Measurements from ENCODE around the gene PWWP2B.

PWWP2B gene

DNA sequence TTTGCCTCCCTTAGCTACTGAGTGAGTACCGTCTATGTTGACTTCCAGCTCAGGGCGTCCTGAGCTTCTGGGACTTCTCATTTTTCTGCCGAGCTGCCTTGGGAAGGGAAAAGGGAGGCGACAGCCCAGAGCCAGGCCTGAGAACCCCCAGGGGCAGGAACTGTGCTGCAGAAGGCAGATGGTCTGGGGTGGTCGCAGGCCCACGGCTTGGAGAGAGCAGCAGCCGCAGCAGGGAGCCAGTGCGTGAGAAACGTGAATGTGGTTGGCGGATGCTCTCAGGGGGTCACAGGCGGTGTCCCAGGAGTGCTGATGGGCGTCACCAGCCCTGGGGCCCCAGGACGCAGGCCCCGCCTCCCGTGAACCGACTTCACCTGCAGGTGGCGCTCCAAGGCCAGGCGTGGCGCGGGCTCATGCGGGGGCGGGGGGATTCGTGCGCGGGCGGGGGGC lies 9.2 kb upstream of the PWWP2B start:
- Mint-ChIP-seq H3K4me1 (peaks cover 3% of the 10 kb centered on the region), H3K9me3 (peaks cover 8% of the 10 kb centered on the region), H3K27me3 (no peaks in the 10 kb centered on the region), H3K36me3 (ENCODE audit: insufficient read depth) (peaks cover 6% of the 10 kb centered on the region), H3K27ac (ENCODE audit: low read depth) (peak overlapping the region; percentile 44), H3K4me3 (peak overlapping the region; percentile 50)
- DNase-seq (ENCODE audit: low spot score in 2 of 2) = peak; percentile 63 to 82
- ATAC-seq (replicated peaks; ENCODE audit: extremely low read depth, poor library complexity, severe bottlenecking) = peak; percentile 71

DNA sequence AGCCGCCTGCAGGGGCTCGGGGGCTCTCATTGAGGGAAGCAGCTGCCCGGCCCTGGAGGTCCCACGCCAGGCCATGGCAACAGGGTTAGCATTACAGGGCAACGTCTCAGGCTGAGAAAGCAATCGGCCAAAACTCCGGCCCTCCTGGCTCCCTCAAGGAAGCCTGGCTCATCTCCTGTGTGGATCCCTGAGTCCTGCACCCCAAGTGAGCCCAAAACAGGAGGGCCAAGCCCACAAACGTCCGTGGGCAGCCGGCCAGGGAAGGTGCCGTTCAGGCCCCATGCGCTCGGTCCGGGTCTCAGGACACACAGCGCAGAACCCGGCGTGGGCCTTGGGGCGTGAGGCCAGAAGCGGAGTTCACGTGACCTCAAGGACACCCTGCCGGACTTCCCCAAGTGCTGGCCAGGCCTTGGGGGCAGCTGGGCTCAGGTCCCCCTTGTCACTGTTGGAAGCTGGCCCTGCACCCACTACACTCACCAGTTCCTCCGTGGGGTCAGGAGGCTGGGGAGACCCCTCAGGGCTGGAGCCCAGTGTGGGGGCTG lies 8.0 kb upstream of the PWWP2B start:
- Mint-ChIP-seq H3K4me1 (no peaks in the 10 kb centered on the region), H3K36me3 (ENCODE audit: insufficient read depth) (peaks cover 8% of the 10 kb centered on the region), H3K27ac (ENCODE audit: low read depth) (peak overlapping the region; percentile 32), H3K27me3 (no peaks in the 10 kb centered on the region), H3K4me3 (peak overlapping the region; percentile 19), H3K9me3 (peaks cover 8% of the 10 kb centered on the region)
- ATAC-seq (replicated peaks; ENCODE audit: extremely low read depth, poor library complexity, severe bottlenecking) (no peak), DNase-seq (ENCODE audit: low spot score in 2 of 2) (no peak)

DNA sequence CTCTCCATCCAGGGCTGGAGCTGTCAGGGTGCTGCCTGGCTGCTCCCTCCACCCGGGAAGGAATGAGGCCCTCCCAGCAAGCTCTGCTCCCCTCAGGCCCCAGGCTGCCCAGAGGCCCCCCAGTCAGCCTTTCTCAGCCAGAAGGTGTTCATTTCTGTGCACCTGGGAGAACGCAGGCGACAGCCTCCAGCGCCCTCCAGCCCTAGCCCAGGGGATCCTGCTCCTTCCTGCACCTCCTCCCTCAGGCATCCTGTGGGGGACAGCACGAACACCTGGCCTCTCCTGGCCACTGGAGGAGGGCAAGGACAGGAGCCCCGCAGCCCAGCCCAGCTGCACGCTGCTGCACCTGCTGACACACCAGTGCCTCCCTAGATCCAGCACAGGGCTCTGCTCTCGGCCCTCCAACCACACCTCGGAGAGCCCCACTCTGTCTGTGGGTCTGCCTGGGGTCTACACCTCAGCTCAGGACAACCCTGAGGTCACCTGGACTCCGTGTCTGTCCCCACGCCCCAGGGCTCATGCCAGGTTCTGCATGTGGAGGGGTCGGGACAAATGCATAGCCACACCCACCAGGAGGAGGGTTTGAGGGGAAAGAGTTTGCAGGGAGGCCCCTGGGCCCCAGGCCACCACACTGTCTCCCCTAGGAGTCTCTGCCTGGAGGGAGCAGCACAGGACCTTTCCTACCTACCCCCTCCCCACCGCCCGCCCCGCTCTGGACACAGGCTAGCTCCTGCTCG lies 7.4 kb upstream of the PWWP2B start:
- Mint-ChIP-seq H3K36me3 (ENCODE audit: insufficient read depth) (peaks cover 6% of the 10 kb centered on the region), H3K4me1 (no peaks in the 10 kb centered on the region), H3K9me3 (peaks cover 8% of the 10 kb centered on the region), H3K27me3 (no peaks in the 10 kb centered on the region), H3K4me3 (peak overlapping the region; percentile 19), H3K27ac (ENCODE audit: low read depth) (peak overlapping the region; percentile 32)
- ATAC-seq (replicated peaks; ENCODE audit: extremely low read depth, poor library complexity, severe bottlenecking) = no peak
- no peak for DNase-seq (ENCODE audit: low spot score in 2 of 2)

DNA sequence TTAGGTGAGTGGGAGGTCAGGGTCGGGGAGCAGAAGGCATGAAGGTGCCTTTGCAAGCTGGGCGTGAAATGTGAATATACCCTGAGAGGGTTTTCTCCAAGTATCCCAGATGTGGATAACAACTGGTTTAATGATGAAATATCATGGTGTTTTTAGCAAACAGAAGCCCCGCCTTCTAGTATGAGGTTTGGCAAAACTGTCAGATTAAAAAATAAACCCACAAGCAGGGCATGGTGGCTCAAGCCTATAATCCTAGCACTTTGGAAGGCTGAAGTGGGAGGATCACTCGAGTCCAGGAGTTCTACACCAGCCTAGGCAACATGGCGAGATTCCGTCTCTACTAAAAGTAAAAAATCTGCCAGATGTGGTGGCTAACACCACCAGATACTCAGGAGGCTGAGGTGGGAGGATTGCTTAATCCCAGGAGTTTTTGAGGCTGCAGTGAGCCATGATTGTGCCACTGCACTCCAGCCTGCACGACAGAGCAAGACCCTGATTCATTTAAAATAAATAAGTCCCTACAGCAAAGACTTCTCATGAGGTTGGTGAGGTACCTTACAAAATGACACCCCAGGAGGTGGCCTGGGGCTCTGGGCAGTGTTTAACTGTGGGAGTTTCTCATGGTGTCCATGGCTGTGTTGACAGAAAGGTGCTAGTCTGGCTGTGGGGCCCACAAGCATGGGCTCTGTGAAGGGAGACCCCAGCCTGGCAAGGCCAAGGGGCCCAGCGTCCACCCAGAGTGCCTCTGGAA lies 6.7 kb upstream of the PWWP2B start:
- no peak overlapping the region for H3K27ac Mint-ChIP-seq (ENCODE audit: low read depth)

DNA sequence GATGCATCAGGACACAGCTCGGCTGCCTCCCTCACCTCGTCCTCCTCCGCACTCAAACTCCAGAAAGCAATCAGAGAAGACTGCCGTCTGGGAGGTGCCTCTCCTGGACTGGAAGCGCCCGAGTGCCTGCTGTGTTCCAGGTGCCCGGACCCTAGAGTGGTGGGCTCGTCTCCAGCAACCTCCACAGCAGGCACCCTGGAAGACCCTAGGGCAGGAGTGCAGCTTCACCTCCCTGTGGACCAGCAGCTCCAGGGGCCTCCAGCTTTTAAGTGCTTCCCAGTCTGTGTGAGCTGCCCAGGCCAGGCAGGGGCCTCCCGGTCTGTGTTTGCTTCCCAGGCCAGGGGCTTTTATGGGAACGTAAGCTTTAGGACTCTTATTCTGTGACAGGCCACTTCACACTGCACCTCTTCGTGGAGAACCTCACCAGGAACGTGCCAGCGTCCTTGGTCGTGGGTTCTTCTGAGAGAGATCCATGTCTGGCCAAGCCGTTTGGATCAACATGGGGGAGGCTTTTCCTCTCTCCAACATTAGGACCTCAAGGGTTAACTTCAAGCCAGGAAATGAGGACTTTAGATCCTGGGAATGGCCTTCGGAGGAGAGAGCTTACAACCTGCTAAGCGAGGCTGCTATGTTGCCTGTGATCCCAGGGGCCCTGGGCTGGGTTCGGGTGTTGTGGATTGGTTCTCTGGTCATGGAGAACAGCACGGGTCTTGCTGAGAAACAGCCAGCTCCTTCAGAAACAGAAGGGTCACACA lies 5.9 kb upstream of the PWWP2B start:
- H3K36me3 Mint-ChIP-seq (ENCODE audit: insufficient read depth) = peaks cover 6% of the 10 kb centered on the region
- H3K27ac Mint-ChIP-seq (ENCODE audit: low read depth) = no peak overlapping the region
- ATAC-seq (replicated peaks; ENCODE audit: extremely low read depth, poor library complexity, severe bottlenecking) = no peak
- no peak overlapping the region for H3K4me3 Mint-ChIP-seq
- peaks cover 8% of the 10 kb centered on the region for H3K9me3 Mint-ChIP-seq
- H3K4me1 Mint-ChIP-seq = no peaks in the 10 kb centered on the region
- no peaks in the 10 kb centered on the region for H3K27me3 Mint-ChIP-seq
- DNase-seq (ENCODE audit: low spot score in 2 of 2) = no peak

More for the DNA sequence above, 6.7 kb upstream of the PWWP2B start:
- Mint-ChIP-seq H3K4me3 (no peak overlapping the region), H3K36me3 (ENCODE audit: insufficient read depth) (peaks cover 6% of the 10 kb centered on the region), H3K27me3 (no peaks in the 10 kb centered on the region), H3K4me1 (no peaks in the 10 kb centered on the region), H3K9me3 (peaks cover 8% of the 10 kb centered on the region)
- ATAC-seq (replicated peaks; ENCODE audit: extremely low read depth, poor library complexity, severe bottlenecking) (no peak), DNase-seq (ENCODE audit: low spot score in 2 of 2) (no peak)

DNA sequence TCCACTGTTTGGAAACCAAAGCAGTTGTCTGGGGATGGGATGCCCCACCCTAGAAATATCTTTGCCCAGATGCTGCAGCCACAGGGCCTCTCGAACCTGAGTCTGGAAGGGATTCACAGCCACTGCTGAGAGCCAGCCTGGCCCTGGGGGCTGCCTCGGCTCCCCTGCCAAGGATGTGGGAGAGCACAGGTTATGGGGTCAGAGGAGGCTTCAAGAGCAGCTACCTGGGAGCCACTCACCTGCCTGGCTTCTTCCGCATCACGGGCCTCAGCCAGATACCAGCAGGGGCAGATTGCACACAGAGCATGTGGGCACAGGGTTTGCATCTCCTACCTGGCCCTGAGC lies 5.4 kb upstream of the PWWP2B start:
- DNase-seq (ENCODE audit: low spot score in 2 of 2) = no peak
- peaks cover 8% of the 10 kb centered on the region for H3K9me3 Mint-ChIP-seq
- peak overlapping the region; percentile 6 for H3K27ac Mint-ChIP-seq (ENCODE audit: low read depth)
- no peak for ATAC-seq (replicated peaks; ENCODE audit: extremely low read depth, poor library complexity, severe bottlenecking)
- peaks cover 6% of the 10 kb centered on the region for H3K36me3 Mint-ChIP-seq (ENCODE audit: insufficient read depth)
- no peaks in the 10 kb centered on the region for H3K27me3 Mint-ChIP-seq
- H3K4me1 Mint-ChIP-seq = no peaks in the 10 kb centered on the region
- H3K4me3 Mint-ChIP-seq = no peak overlapping the region

DNA sequence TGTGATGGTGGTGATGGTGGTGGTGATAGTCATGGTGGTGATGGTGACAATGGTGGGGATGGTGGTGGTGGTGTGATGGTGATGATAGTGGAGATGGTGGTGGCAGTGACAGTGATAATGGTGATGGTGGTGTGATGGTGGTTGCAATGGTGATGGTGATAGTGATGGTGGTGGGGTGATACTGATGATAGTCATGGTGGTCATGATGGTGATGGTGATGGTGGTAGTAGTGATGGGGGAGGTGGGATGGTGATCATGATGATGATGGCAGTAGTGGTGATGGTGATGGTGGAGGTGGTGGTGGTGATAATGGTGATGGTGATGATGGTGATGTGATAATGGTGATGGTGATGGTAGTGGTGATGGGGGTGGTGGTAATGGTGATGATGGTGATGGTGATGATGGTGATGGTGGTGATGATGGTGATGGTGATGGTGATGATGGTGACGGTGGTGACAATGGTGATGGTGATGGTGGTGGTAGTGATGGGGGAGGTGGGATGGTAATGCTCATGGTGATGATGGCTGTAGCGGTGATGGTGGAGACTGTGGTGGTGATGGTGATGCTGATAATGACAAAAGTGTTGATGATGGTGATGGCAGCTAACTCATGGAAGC lies 4.7 kb upstream of the PWWP2B start:
- peaks cover 8% of the 10 kb centered on the region for H3K9me3 Mint-ChIP-seq
- no peaks in the 10 kb centered on the region for H3K27me3 Mint-ChIP-seq
- peaks cover 6% of the 10 kb centered on the region for H3K36me3 Mint-ChIP-seq (ENCODE audit: insufficient read depth)
- H3K4me3 Mint-ChIP-seq = no peak overlapping the region
- H3K27ac Mint-ChIP-seq (ENCODE audit: low read depth) = peak overlapping the region; percentile 6
- ATAC-seq (replicated peaks; ENCODE audit: extremely low read depth, poor library complexity, severe bottlenecking) (no peak), DNase-seq (ENCODE audit: low spot score in 2 of 2) (no peak)
- H3K4me1 Mint-ChIP-seq = no peaks in the 10 kb centered on the region

DNA sequence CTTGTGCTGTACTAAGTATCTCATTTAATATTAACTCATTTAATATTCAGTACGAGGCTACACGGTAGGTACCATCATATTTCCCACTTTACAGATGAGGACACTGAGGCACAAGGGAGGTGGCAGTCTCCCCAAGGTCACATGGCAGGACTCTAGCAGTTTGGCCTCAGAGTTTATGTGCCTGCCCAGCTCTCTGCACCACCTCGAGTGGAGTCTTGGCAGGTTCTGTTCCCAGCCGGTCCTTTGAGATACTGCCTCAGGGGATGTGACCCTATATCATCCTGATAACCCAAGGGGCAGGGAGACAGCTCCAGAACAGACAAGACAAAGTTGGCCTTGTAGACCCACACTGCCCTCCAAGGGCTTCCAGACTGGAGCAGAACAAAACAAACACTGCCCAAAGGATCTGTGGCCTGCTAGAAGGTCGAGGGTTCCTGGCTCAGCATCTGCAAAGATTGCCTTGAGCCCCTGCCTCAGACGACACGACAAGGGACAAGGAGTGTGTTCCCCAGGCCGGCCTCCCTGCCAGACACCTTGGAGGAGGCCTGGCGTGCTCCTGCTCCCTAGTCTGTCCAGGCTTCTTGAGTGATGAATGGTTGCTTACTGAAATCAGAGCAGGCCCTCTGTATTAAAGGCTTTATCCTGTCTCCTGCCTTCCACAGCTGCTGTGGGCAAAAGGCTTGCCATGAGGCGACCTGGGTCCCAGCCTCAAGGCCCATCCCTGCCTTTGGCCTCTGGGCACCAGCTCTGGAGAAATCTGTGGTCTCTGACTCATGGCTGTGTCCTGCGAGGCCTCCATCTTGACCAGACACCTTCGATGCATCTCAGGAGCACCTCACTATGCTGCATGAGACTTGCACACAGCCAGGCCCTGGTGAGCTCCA lies 3.9 kb upstream of the PWWP2B start:
- peaks cover 5% of the 10 kb centered on the region for H3K4me1 Mint-ChIP-seq
- no peaks in the 10 kb centered on the region for H3K27me3 Mint-ChIP-seq
- peaks cover 8% of the 10 kb centered on the region for H3K9me3 Mint-ChIP-seq
- peak overlapping the region; percentile 6 for H3K27ac Mint-ChIP-seq (ENCODE audit: low read depth)
- H3K4me3 Mint-ChIP-seq = no peak overlapping the region
- H3K36me3 Mint-ChIP-seq (ENCODE audit: insufficient read depth) = peaks cover 10% of the 10 kb centered on the region
- no peak for ATAC-seq (replicated peaks; ENCODE audit: extremely low read depth, poor library complexity, severe bottlenecking)
- DNase-seq (ENCODE audit: low spot score in 2 of 2) = no peak

DNA sequence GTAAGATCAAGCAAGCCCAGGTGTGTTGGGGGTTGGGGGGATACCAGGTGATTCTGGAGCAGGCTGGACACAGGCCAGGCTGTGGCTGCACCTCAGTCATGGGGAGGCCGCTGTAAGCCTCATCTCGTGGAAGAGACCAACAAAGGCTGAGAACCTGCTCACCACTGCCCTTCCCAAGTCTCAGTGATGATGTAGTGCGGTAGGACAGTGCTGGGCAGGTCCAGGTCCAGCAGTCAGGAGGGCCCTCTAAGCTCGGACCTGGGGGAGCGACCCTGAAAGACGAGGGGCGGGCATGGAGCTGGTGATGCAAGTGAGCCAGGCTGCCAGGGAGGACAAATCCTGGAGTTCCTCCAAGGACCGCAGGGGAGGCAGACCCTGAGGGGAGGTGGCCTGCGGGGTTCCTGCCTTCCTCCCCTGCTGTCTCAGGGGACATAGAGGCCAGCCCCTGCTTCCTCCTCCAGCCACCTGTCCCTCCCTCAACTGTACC lies 3.3 kb upstream of the PWWP2B start:
- H3K36me3 Mint-ChIP-seq (ENCODE audit: insufficient read depth) = peaks cover 12% of the 10 kb centered on the region
- no peak for DNase-seq (ENCODE audit: low spot score in 2 of 2)

DNA sequence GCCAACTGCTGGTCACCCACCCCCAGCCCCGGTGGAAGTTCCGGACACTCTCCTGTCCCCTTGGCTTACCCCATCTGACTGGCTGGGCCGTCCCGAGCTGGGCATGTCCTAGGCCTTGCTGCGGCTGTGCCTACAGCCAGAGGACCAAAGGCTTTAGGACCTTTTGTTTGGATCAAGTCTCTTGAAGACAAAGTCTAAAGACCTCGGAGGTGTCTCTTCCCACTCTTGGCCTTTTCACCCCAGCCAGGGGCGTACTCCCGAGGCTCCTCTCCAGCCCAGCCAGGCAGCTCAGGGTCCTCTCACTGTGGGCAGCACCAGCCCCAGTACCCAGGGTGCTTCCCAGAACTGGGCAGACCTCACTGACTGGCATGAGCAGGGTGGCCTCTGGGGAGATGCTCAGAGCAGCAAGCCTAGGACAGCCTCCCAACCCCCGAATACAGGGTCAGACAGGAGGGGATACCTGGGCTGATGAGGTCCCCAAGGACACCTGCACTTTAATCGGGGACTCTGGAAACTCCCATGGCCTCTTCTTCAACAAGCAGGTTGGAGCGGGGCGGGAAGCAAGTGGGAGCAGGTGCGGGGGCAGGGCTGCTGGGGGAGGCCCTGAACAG lies 2.7 kb upstream of the PWWP2B start:
- H3K27ac Mint-ChIP-seq (ENCODE audit: low read depth) = peak overlapping the region; percentile 45

More for the DNA sequence above, 3.3 kb upstream of the PWWP2B start:
- H3K9me3 Mint-ChIP-seq = peaks cover 8% of the 10 kb centered on the region
- peaks cover 5% of the 10 kb centered on the region for H3K4me1 Mint-ChIP-seq
- H3K27me3 Mint-ChIP-seq = no peaks in the 10 kb centered on the region
- no peak overlapping the region for H3K4me3 Mint-ChIP-seq
- no peak overlapping the region for H3K27ac Mint-ChIP-seq (ENCODE audit: low read depth)
- no peak for ATAC-seq (replicated peaks; ENCODE audit: extremely low read depth, poor library complexity, severe bottlenecking)

More for the DNA sequence above, 2.7 kb upstream of the PWWP2B start:
- Mint-ChIP-seq H3K4me1 (peaks cover 5% of the 10 kb centered on the region), H3K4me3 (peak overlapping the region; percentile 25), H3K9me3 (peaks cover 8% of the 10 kb centered on the region), H3K27me3 (no peaks in the 10 kb centered on the region), H3K36me3 (ENCODE audit: insufficient read depth) (peaks cover 12% of the 10 kb centered on the region)
- no peak for ATAC-seq (replicated peaks; ENCODE audit: extremely low read depth, poor library complexity, severe bottlenecking)
- DNase-seq (ENCODE audit: low spot score in 2 of 2) = no peak

Measured in central memory CD8-positive, alpha-beta T cell (primary cell).